Activated CD8-positive, alpha-beta memory T cell treated with anti-CD3 and anti-CD28 coated beads for 4 hours (primary cell): ENCODE data around the gene MRPL24.
"Not testable (repeated sequence)": the region's sequence is repeated elsewhere in the genome, so short reads cannot be mapped to it uniquely, and the experiment has no call there.

Experiments used
- DNase-seq, 2 donors: peaks; one replicate each; pipeline ENCODE4 v3.0.0-alpha.2; 2020; ENCODE audit warnings: low read depth in 2 of 2

MRPL24 gene

GRCh38 chr1:156760092-156760795 is 19.4 kb upstream of the MRPL24 start:
- DNase-seq, result no peak

DNA sequence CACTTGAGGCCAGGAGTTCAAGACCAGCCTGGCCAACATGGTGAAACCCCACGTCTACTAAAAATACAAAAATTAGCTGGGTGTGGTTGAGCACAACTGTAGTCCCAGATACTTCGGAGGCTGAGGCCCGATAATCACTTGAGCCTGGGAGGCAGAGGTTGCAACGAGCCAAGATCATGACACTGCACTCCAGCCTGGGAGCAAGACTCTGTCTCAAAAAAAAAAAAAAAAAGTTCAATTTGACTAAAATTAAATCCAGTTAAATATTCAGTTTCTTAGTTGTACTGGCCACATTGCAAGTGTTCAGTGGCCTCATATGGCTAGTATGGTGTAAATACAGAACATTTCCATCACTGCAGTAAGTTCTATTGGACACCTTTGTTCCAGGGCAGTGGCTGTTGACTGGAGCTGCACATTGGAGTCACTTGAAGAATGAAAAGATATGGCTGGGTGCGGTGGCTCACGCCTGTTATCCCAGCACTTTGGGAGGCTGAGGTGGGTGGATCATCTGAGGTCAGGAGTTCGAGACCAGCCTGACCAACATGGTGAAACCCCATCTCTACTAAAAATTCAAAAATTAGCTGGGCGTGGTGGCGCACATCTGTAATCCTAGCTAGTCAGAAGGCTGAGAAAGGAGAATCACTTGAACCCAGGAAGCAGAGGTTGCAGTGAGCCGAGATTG is 16.8 kb upstream of the MRPL24 start:
- DNase-seq, result not testable (repeated sequence)

DNA sequence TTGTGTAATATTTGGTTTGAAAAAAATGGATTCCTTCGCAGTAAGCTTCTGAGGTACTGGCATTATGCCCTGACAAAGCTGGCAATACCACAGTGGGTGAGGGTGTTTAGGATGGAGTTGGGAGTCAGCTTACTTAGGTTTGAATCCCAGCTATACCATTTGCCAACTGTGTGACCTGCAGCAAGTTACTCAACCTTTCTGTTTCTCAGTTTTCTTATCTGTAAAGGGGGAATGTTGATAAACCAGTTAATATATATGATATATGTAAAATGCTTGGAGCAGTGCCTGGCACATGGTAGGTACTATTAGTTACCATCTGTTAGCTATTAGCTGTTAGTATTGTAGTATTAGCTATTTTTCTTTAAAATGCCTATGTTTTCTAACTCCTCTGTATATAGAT is 15.5 kb upstream of the MRPL24 start:
- no peak for DNase-seq

GRCh38 chr1:156755527-156755950 is 14.7 kb upstream of the MRPL24 start:
- DNase-seq, result no peak

DNA sequence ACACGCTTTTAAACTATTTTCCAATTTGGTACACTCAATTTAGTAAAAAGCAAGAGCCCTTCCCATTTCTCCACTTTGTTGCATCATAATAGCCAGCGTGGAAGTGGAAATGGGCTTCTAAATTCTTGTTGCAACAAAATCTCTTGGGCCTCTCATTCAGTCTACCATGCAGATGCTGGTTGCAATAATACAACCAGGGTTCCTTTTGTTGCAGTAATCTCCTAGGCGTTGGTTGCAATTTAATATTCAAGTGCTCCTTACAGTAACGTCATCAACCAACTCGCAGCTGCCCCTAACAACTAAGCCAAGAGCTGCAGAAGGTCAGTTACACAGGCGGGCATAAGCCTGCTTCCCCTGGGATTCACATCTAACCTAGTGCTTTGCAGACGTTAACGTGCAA is 13.3 kb upstream of the MRPL24 start:
- no peak for DNase-seq

- DNase-seq, result no peak
Observed at GRCh38 chr1:156752843-156753482, 12.1 kb upstream of the MRPL24 start.

DNA sequence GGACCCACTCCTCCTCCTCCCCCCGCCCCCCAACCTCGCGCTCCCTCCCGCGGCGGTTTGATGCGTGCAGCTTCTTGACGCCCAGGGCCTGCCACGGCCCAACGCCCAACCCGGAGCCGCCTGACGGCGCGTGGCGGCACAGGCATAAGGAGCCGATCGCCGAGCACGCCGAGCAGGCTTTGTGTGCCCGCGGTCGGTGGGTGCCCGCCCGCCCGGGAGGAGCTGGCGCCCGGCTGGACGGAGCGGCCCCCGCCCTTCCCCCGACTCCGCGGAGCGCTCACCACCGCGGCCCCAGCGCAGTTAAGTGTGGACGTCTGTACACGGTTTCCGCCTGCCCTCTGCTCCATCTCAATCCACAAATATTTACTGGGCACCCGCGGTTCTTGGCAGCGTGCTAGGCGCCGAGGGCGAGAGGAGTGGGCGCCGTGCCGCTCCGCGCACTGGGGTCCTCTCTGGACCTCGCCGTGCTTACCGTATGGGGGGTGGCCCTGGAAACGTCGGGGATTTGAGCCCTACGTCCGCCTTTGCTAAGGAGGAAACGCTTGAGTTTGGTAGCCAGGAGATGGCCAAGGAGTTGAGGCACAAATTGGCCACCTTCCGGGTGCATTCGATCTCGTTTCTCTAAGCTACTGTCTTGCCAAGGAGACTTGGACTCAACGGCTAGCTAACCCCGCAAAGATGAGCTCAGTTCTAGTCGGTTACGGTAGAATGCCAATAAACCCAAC is 11.0 kb upstream of the MRPL24 start:
- peak; percentile 95 to 97 for DNase-seq

GRCh38 chr1:156751451-156751756 is 10.5 kb upstream of the MRPL24 start, which contains the start of gene HDGF:
Gene HDGF, minus strand, starts transcription at chr1:156751675. Its CDS starts 246 bp downstream, at chr1:156751429.
- DNase-seq, result no peak

DNA sequence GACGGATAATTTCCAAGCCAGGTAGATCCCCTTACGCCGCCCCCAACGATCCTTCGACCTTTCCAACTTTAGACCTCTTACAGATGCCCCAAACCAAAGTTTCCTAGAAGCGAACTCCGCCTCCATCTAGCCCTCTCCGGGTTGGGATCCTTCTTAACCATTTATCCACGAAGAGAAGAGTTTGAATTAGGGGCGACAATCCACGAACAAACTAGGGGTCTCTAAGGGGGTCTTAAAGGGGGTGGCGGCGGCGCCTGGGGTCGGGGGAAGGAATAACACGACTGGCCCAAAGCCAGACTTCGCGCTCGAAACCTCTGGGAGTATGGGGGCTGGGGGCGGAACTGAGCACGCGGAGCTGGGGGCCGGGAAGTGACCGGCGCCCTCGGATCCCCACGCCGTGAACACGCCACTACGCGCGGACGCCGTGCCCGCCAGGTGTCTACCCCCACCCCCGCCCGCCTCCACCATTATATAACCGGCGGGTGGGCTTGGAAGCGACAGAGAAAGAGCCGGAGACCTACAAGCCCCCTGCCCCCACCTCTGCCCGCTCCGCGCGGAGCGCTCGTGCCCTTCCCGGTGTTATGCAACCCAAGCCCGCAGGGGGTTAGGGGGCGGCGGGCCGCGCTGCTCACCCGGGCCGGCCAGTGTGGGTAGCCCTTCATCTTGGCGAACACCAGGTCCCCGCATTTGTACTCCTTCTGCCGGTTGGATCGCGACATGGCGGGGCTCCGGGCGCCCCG is 10.0 kb upstream of the MRPL24 start:
- DNase-seq, result no peak

DNA sequence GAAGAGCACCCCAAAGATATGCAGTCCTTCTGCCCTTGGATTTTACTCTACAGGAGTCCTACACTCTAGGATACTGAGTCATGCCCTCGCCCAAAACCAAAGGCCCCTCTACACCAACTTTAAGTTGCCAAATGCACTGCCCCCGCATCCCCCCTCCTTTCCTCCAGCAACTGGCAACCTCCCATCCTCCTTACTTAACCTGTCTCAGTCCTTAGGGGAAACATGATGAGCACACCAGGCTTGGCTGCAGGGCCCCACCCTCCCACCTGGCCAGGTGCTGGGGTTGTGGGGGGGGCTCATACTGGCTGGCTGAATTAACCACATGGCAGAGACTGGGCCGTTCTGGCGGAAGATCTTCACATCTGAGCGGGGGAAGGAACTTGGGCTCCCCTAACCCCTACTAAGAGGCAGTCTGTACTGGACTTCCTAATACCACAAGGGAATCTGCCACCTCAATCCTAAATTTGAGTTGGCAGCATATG is 9.3 kb upstream of the MRPL24 start:
- DNase-seq, result no peak

DNA sequence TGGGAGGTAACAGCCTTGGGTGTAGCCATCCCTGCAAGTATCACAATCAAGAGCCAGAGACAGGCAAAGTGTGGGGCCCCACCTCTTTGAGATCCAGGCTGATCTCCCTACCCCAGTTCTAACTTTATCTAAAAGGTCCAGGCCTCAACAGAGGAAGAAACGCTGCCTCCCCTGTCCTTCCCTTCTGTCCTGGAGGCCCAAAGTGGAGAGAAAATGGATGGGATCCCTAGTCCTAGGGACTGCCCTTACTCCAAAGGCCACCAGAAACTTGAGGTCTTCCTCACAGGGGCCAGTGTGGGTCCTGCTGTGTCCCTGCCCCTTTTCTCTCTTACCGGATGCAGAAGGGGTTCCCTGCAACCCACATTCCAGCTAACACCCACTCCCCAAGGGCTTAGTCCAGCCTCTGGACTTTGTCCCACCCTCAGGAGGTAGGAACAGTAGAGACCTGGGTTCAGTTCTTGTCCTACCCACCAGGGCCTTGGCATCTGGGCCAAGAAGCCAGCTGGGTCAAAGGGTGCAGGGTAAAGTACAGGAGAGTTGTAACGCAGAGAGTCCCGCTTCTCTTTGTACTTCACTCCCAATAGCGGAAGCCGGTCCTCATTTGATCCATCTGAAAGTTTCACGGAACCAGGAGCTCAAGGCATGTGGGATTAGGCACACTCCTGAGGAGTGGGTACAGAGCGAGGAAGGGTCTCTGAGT is 8.7 kb upstream of the MRPL24 start:
- no peak for DNase-seq

DNA sequence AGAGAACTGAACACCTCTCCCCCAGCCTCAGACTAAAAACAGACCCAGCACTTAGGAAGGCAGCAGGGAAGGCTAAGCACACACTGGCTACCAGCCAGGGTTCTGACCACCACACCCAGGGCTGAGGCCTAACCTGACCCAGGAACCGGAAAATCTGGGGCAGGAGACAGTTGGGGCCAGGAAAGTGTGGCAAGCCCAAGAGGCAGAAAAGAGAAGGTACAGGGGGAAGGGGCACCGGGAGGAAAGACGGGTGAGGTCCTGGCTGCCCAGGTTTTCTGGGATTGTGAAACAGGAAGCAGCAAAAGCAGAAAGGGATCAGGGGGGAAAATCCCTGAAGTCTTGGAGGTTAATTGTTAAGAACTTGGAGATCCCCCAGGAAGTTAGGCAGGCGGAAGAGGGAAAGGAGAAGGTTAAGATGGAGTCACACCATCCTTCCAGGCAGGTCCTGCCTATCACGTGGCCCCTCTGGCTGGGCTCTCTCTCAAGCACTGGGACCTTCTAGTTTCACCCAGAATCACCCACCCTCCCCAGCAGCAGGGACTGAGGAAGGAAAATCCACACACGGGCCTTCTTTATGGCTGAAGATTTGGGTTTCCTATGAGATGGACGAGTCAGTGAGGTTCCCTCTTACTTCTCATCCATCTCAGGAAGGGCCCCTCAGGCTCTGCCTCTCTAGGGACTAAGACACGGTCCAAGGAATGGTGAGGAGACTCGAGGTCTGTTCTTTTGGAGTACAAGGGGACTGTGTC is 8.0 kb upstream of the MRPL24 start:
- DNase-seq, result no peak

DNA sequence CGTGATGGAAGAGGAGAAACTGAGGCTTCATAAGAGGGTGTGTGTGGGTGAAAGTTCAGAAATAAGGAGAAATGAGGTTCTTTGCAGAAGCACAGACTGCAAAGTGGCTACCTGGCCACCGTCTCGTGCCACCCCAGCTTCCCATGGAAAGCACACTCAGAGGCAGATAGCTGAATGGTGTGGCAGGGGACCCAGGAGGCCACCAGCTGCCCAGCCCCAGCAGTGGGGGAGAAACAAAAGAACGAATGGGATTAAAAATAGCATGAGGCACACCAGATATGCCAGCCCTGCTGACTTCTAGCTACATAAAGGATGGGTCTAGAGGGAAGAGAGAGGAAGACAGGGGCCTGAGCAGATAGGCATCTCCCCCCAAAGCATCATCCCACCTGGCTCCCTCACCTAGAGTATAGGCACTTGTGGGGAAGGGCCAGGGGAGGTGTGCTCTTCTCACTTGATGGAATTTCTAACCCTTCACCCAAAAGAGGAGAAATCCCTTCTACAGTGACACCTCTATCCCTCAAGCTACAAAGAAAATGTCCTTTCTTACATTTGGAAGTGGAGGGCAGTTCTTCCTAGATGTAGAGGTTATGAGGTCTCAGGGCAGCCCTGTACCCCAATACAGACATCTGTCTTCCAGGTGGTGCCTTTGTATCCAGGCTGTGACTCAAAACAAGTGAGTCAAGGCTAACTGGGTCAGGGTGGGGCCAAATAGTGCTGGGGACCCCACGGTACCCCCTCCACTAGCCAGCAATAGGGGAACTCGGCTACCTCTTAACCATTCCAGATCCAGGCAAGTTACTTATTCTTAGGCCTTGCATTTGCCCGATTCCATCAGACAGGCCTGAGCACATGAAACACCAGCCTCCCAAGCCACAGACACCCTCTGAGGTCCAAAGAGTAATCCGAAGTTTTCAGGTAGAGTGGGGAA is 7.1 kb upstream of the MRPL24 start:
- no peak for DNase-seq

- DNase-seq, result no peak
Observed at GRCh38 chr1:156746728-156747631, 6.1 kb upstream of the MRPL24 start.

- no peak for DNase-seq
Observed at GRCh38 chr1:156746406-156746727, 5.5 kb upstream of the MRPL24 start.

GRCh38 chr1:156745881-156746280 is 5.0 kb upstream of the MRPL24 start:
- DNase-seq, result no peak

- DNase-seq, result no peak
Observed at GRCh38 chr1:156744786-156745419, 4.0 kb upstream of the MRPL24 start.

DNA sequence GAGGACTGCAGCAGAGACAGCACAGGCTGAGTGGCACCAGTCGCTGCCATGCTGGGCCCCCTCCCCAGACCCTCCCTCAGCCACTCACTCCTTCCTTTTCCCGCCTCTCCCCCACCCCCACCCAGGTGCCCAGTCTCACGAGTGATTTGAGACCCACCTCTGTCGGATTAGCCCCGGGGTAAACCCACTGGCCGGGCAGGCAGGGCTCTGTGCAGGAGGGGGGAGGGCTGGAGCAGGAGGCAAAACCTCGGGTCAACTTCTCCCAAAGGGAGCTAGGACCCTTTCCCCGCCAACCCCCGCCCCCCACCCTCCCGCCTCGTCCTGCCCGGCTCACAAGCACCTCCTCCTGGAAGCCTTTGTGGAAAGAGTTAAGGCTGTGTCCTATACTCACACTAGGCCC is 3.5 kb upstream of the MRPL24 start:
- no peak for DNase-seq
